Ovary (tissue), 3 donors: ENCODE results near the gene AMOTL1.

Experiments
- EP300 ChIP-seq: sonication (generic); formaldehyde crosslinking; IDR thresholded peaks from one replicate; pipeline ENCODE4 v1.6.1; 2017; ENCODE audit warnings: antibody characterized with exemption
- POLR2A ChIP-seq: fragments of 450-650 bp; IDR thresholded peaks from one replicate; pipeline ENCODE4 v1.6.1; 2017; ENCODE audit warnings: antibody characterized with exemption, mild to moderate bottlenecking, moderate library complexity
- TF ChIP-seq, protein P1 (sequence below), 3 donors: fragments of 450-650 bp in 2 of 3; fragments of 200-600 bp in 1 of 3; IDR thresholded peaks; one replicate each; pipeline versions ENCODE4 v1.5.1 to v1.8.0; 2016 to 2022; ENCODE audit warnings: antibody characterized with exemption in 3 of 3, mild to moderate bottlenecking in 1 of 3
- donor health status: DM: no; HTN: no; CAD: no.

GRCh38 chr11:94815705-94816344 is 47.7 kb downstream of the AMOTL1 start:
- TF ChIP-seq POLR2A (no peak), EP300 (no peak)
- TF ChIP-seq, protein P1, sequence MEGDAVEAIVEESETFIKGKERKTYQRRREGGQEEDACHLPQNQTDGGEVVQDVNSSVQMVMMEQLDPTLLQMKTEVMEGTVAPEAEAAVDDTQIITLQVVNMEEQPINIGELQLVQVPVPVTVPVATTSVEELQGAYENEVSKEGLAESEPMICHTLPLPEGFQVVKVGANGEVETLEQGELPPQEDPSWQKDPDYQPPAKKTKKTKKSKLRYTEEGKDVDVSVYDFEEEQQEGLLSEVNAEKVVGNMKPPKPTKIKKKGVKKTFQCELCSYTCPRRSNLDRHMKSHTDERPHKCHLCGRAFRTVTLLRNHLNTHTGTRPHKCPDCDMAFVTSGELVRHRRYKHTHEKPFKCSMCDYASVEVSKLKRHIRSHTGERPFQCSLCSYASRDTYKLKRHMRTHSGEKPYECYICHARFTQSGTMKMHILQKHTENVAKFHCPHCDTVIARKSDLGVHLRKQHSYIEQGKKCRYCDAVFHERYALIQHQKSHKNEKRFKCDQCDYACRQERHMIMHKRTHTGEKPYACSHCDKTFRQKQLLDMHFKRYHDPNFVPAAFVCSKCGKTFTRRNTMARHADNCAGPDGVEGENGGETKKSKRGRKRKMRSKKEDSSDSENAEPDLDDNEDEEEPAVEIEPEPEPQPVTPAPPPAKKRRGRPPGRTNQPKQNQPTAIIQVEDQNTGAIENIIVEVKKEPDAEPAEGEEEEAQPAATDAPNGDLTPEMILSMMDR (IDR thresholded peaks at IDR 0.05), result no peak
